ENCODE data around the gene SMAD4.
"Not testable (repeated sequence)": the region's sequence is repeated elsewhere in the genome, so short reads cannot be mapped to it uniquely, and the experiment has no call there.

Gene SMAD4

GRCh38 chr18:51116996-51117395 is 87.0 kb downstream of the SMAD4 start:
- peaks cover 0 to 22% of the 10 kb centered on the region in 2 donors for H3K27me3 Mint-ChIP-seq
- H3K4me1 Mint-ChIP-seq (ENCODE audit: low read depth in 2 of 2); H3K36me3 Mint-ChIP-seq (ENCODE audit: insufficient read depth); H3K4me3 Mint-ChIP-seq; H3K27ac Mint-ChIP-seq; DNase-seq; H3K9me3 Mint-ChIP-seq; ATAC-seq (replicated peaks): not testable (repeated sequence)

GRCh38 chr18:51119561-51119960 is 89.5 kb downstream of the SMAD4 start:
- H3K27me3 Mint-ChIP-seq = peaks cover 4 to 40% of the 10 kb centered on the region in 2 donors
- not testable (repeated sequence) for H3K36me3 Mint-ChIP-seq (ENCODE audit: insufficient read depth); DNase-seq; H3K27ac Mint-ChIP-seq; H3K4me1 Mint-ChIP-seq (ENCODE audit: low read depth in 2 of 2); H3K9me3 Mint-ChIP-seq; ATAC-seq (replicated peaks); H3K4me3 Mint-ChIP-seq

- H3K4me3 Mint-ChIP-seq; DNase-seq; H3K36me3 Mint-ChIP-seq (ENCODE audit: insufficient read depth); H3K27ac Mint-ChIP-seq; H3K9me3 Mint-ChIP-seq; H3K4me1 Mint-ChIP-seq (ENCODE audit: low read depth in 2 of 2); ATAC-seq (replicated peaks): not testable (repeated sequence)
- peaks cover 4 to 40% of the 10 kb centered on the region in 2 donors for H3K27me3 Mint-ChIP-seq
Measured at GRCh38 chr18:51119976-51120375, 90.0 kb downstream of the SMAD4 start.

- H3K4me3 Mint-ChIP-seq = no peak overlapping the region
- H3K27me3 Mint-ChIP-seq = peaks cover 4 to 40% of the 10 kb centered on the region in 2 donors
- H3K4me1 Mint-ChIP-seq (ENCODE audit: low read depth in 2 of 2) = no peaks in the 10 kb centered on the region
- no peak overlapping the region for H3K27ac Mint-ChIP-seq
- H3K9me3 Mint-ChIP-seq = no peaks in the 10 kb centered on the region
- DNase-seq (no peak), ATAC-seq (replicated peaks) (no peak)
- no peaks in the 10 kb centered on the region for H3K36me3 Mint-ChIP-seq (ENCODE audit: insufficient read depth)
Measured at GRCh38 chr18:51120809-51121596, 91.0 kb downstream of the SMAD4 start.

- H3K4me1 Mint-ChIP-seq (ENCODE audit: low read depth in 2 of 2) = no peaks in the 10 kb centered on the region
- no peaks in the 10 kb centered on the region for H3K36me3 Mint-ChIP-seq (ENCODE audit: insufficient read depth)
- ATAC-seq (replicated peaks) (no peak), DNase-seq (no peak)
- H3K4me3 Mint-ChIP-seq = no peak overlapping the region
- H3K27me3 Mint-ChIP-seq = peaks cover 4 to 40% of the 10 kb centered on the region in 2 donors
- no peak overlapping the region for H3K27ac Mint-ChIP-seq
- no peaks in the 10 kb centered on the region for H3K9me3 Mint-ChIP-seq
Measured at GRCh38 chr18:51121597-51121857, 91.5 kb downstream of the SMAD4 start.

GRCh38 chr18:51122266-51123045 is 92.4 kb downstream of the SMAD4 start:
- H3K4me1 Mint-ChIP-seq (ENCODE audit: low read depth in 2 of 2) = no peaks in the 10 kb centered on the region
- peaks cover 4 to 40% of the 10 kb centered on the region in 2 donors for H3K27me3 Mint-ChIP-seq
- H3K4me3 Mint-ChIP-seq = no peak overlapping the region
- DNase-seq = no peak
- H3K27ac Mint-ChIP-seq = no peak overlapping the region
- H3K9me3 Mint-ChIP-seq = no peaks in the 10 kb centered on the region
- no peak for ATAC-seq (replicated peaks)
- no peaks in the 10 kb centered on the region for H3K36me3 Mint-ChIP-seq (ENCODE audit: insufficient read depth)

GRCh38 chr18:51123046-51123395 is 93.0 kb downstream of the SMAD4 start:
- Mint-ChIP-seq H3K27me3 (peaks cover 4 to 36% of the 10 kb centered on the region in 2 donors), H3K4me3 (no peak overlapping the region), H3K27ac (no peak overlapping the region), H3K36me3 (ENCODE audit: insufficient read depth) (no peaks in the 10 kb centered on the region), H3K4me1 (ENCODE audit: low read depth in 2 of 2) (no peaks in the 10 kb centered on the region), H3K9me3 (no peaks in the 10 kb centered on the region)
- ATAC-seq (replicated peaks) = no peak
- DNase-seq = no peak

GRCh38 chr18:51123481-51123880 is 93.5 kb downstream of the SMAD4 start:
- H3K36me3 Mint-ChIP-seq (ENCODE audit: insufficient read depth) = no peaks in the 10 kb centered on the region
- DNase-seq (no peak), ATAC-seq (replicated peaks) (no peak)
- H3K27ac Mint-ChIP-seq = no peak overlapping the region
- H3K4me1 Mint-ChIP-seq (ENCODE audit: low read depth in 2 of 2) = no peaks in the 10 kb centered on the region
- peaks cover 4 to 31% of the 10 kb centered on the region in 2 donors for H3K27me3 Mint-ChIP-seq
- H3K4me3 Mint-ChIP-seq = no peak overlapping the region
- no peaks in the 10 kb centered on the region for H3K9me3 Mint-ChIP-seq

- Mint-ChIP-seq H3K9me3 (no peaks in the 10 kb centered on the region), H3K27me3 (peaks cover 4 to 26% of the 10 kb centered on the region in 2 donors), H3K36me3 (ENCODE audit: insufficient read depth) (no peaks in the 10 kb centered on the region), H3K4me3 (no peak overlapping the region), H3K4me1 (ENCODE audit: low read depth in 2 of 2) (no peaks in the 10 kb centered on the region), H3K27ac (no peak overlapping the region)
- DNase-seq (no peak), ATAC-seq (replicated peaks) (no peak)
Measured at GRCh38 chr18:51123936-51124486, 94.0 kb downstream of the SMAD4 start.

- Mint-ChIP-seq H3K9me3 (no peaks in the 10 kb centered on the region), H3K27me3 (peaks cover 4 to 22% of the 10 kb centered on the region in 2 donors), H3K4me3 (no peak overlapping the region), H3K27ac (peak overlapping the region in 1 of 2 donors; percentile 64), H3K4me1 (ENCODE audit: low read depth in 2 of 2) (no peaks in the 10 kb centered on the region), H3K36me3 (ENCODE audit: insufficient read depth) (no peaks in the 10 kb centered on the region)
- ATAC-seq (replicated peaks) = no peak
- no peak for DNase-seq
Measured at GRCh38 chr18:51125976-51126375, 96.0 kb downstream of the SMAD4 start.

GRCh38 chr18:51127664-51128063 is 97.7 kb downstream of the SMAD4 start:
- Mint-ChIP-seq H3K4me3 (no peak overlapping the region), H3K36me3 (ENCODE audit: insufficient read depth) (no peaks in the 10 kb centered on the region), H3K27me3 (peaks cover 4 to 12% of the 10 kb centered on the region in 2 donors), H3K27ac (no peak overlapping the region), H3K9me3 (no peaks in the 10 kb centered on the region), H3K4me1 (ENCODE audit: low read depth in 2 of 2) (no peaks in the 10 kb centered on the region)
- no peak for DNase-seq
- ATAC-seq (replicated peaks) = no peak

- peak overlapping the region in 1 of 2 donors; percentile 32 for H3K27ac Mint-ChIP-seq
- no peaks in the 10 kb centered on the region for H3K4me1 Mint-ChIP-seq (ENCODE audit: low read depth in 2 of 2)
- peaks cover 1 to 7% of the 10 kb centered on the region in 2 donors for H3K27me3 Mint-ChIP-seq
- H3K36me3 Mint-ChIP-seq (ENCODE audit: insufficient read depth) = no peaks in the 10 kb centered on the region
- DNase-seq (no peak), ATAC-seq (replicated peaks) (no peak)
- H3K9me3 Mint-ChIP-seq = no peaks in the 10 kb centered on the region
- no peak overlapping the region for H3K4me3 Mint-ChIP-seq
Measured at GRCh38 chr18:51128533-51128932, 98.5 kb downstream of the SMAD4 start.

GRCh38 chr18:51132256-51132935 is 102.4 kb downstream of the SMAD4 start:
- H3K9me3 Mint-ChIP-seq = no peaks in the 10 kb centered on the region
- ATAC-seq (replicated peaks) (no peak), DNase-seq (no peak)
- no peak overlapping the region for H3K4me3 Mint-ChIP-seq
- H3K27ac Mint-ChIP-seq = no peak overlapping the region
- no peaks in the 10 kb centered on the region for H3K36me3 Mint-ChIP-seq (ENCODE audit: insufficient read depth)
- H3K27me3 Mint-ChIP-seq = no peaks in the 10 kb centered on the region
- H3K4me1 Mint-ChIP-seq (ENCODE audit: low read depth in 2 of 2) = peaks cover 0 to 4% of the 10 kb centered on the region in 2 donors
